Skeletal muscle satellite cell (primary cell): ENCODE measurements around the gene ZPBP. TPM values are rescaled to one million over a fixed set of nuclear protein-coding genes. Genes with fewer than 3 reads are reported as not detected.

ENCODE experiments used
- H3K27me3 ChIP-seq: 2 replicates; pipeline ENCODE4 v1.7.0; 2013; ENCODE audit warnings: low read length; ENCODE audit not compliant: control insufficient read depth, insufficient read depth
- H3K36me3 ChIP-seq: 2 replicates; pipeline ENCODE4 v1.7.0; 2013; ENCODE audit warnings: mild to moderate bottlenecking, control low read depth, low read length; ENCODE audit not compliant: insufficient read depth
- H3K4me1 ChIP-seq: 2 replicates; pipeline ENCODE4 v1.7.0; 2013; ENCODE audit warnings: low read length; ENCODE audit not compliant: control insufficient read depth, insufficient read depth
- H3K4me2 ChIP-seq: 2 replicates; pipeline ENCODE4 v1.7.0; 2013; ENCODE audit warnings: mild to moderate bottlenecking, low read length
- H3K4me3 ChIP-seq: 2 replicates; pipeline ENCODE4 v1.7.0; 2013; ENCODE audit warnings: low read length
- H3K9ac ChIP-seq: 2 replicates; pipeline ENCODE4 v1.7.0; 2013; ENCODE audit warnings: mild to moderate bottlenecking, low read depth, low read length, moderate library complexity
- H3K9me3 ChIP-seq: replicated peaks from 2 replicates; pipeline ENCODE4 v1.7.0; 2013; ENCODE audit warnings: mild to moderate bottlenecking, control low read depth, low read length
- total RNA-seq: library from RNA; depleted of rRNA; stranded (reverse); fragments of >200 nt; gene quantifications from 2 replicates; pipeline ENCODE4 v1.2.3, GENCODE V29; 2012; rRNA removed

Gene ZPBP
- total RNA-seq: not detected in 2 replicates

- Histone ChIP-seq H3K9ac (no peak within 1 kb of the TSS), H3K4me3 (no peak within 1 kb of the TSS), H3K27me3 (peaks cover 5% of the 10 kb centered on the region), H3K4me2 (peak within 1 kb of the TSS; percentile 21), H3K36me3 (no peaks in the 10 kb centered on the region), H3K9me3 (no peaks in the 10 kb centered on the region), H3K4me1 (no peaks in the 10 kb centered on the region)
Observed at GRCh38 chr7:50092579-50093491, at the start of gene ZPBP. Gene ZPBP (minus strand): TSS chr7:50093246. CDS start chr7:50093194, 52 bp downstream.

- H3K4me3 ChIP-seq: no peak overlapping the region
- H3K9ac ChIP-seq: no peak overlapping the region
- H3K4me2 ChIP-seq: no peak overlapping the region
- H3K27me3 ChIP-seq: peaks cover 2% of the 10 kb centered on the region
- H3K9me3 ChIP-seq: no peaks in the 10 kb centered on the region
- H3K4me1 ChIP-seq: no peaks in the 10 kb centered on the region
- H3K36me3 ChIP-seq: no peaks in the 10 kb centered on the region
Observed at GRCh38 chr7:50142425-50143017, 49.5 kb upstream of the ZPBP start.

DNA sequence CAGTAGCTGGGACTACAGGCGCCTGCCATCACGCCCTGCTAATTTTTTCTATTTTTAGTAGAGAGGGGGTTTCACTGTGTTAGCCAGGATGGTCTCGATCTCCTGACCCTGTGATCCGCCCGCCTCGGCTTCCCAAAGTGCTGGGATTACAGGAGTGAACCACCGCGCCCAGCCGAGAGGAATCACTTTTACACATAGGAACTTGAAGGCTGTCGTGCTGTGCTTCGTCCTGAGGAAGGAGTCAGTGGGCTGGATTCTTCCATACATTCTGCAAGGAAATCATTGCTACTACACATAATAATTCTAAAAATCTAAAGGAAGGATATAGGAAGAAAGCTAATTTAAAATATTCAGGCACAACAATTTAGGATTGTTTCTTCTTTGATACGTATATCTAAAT lies 48.8 kb upstream of the ZPBP start:
- Histone ChIP-seq H3K9me3 (no peaks in the 10 kb centered on the region), H3K4me1 (no peaks in the 10 kb centered on the region), H3K27me3 (peaks cover 2% of the 10 kb centered on the region), H3K4me2 (no peak overlapping the region), H3K4me3 (no peak overlapping the region), H3K36me3 (no peaks in the 10 kb centered on the region), H3K9ac (no peak overlapping the region)

DNA sequence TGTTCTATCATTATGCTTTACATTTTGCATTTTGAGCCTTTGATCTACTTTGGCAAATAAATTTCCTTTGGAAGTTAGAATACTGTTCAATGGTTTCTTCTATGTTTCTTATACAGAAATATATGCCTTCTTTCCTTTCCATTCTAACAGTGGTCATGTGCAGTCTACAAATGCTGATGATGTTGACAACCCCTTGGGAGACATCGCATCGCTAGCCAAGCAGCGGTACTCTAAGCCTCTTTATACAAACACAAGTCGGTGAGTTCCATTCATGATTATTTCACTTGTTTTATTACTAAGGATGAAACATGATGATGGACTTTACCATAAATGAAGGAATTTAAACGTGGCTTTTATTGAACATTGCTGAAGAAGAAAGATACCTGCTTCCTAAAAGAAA lies 48.1 kb upstream of the ZPBP start:
- H3K9me3 ChIP-seq: no peaks in the 10 kb centered on the region
- no peaks in the 10 kb centered on the region for H3K4me1 ChIP-seq
- no peak overlapping the region for H3K9ac ChIP-seq
- H3K4me2 ChIP-seq: no peak overlapping the region
- no peak overlapping the region for H3K4me3 ChIP-seq
- H3K36me3 ChIP-seq: no peaks in the 10 kb centered on the region
- H3K27me3 ChIP-seq: peaks cover 2% of the 10 kb centered on the region

DNA sequence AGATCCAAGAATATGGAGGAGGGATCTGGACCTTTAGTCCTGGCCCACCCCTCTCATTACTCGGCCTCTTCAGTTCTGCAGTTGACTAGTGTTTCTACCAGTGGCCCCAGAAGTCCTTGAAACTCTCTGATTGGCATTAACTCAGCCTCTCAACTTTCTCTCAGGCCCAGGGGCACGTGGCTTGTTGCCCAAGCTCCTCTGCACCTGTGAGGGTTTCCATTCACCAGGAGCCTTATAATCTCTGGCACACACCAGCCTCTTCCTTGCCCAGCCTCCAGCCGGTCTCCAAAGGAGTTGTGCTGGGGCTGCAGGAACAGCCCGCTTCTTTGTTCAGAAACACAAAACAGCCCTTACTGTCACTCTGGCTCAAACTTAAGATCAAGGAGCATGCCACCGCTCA lies 47.6 kb upstream of the ZPBP start:
- Histone ChIP-seq H3K9me3 (no peaks in the 10 kb centered on the region), H3K27me3 (peaks cover 2% of the 10 kb centered on the region), H3K4me1 (no peaks in the 10 kb centered on the region)

DNA sequence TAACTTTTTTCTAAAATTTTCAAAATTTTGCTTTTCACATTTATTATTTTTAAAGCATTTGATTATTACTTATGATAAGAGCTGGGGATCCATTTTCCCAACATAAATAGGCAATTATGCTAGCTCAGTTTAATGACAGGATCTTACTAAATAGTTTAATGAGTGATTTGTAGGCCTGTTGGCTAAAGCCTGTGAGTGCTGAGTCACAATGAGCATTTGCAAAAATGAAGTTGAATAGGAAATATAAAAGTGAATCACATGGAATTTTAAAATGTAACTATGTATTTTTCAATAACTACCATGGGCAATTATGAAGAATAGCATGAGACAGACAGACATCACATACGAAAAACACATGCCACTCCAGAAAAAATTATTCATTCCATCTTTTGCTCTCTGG lies 45.1 kb upstream of the ZPBP start:
- Histone ChIP-seq H3K27me3 (peaks cover 2% of the 10 kb centered on the region), H3K4me2 (no peak overlapping the region), H3K9me3 (no peaks in the 10 kb centered on the region), H3K4me3 (no peak overlapping the region), H3K4me1 (no peaks in the 10 kb centered on the region), H3K9ac (no peak overlapping the region), H3K36me3 (no peaks in the 10 kb centered on the region)

More for the DNA sequence above, 47.6 kb upstream of the ZPBP start:
- H3K4me3 ChIP-seq: no peak overlapping the region
- no peaks in the 10 kb centered on the region for H3K36me3 ChIP-seq
- no peak overlapping the region for H3K9ac ChIP-seq
- no peak overlapping the region for H3K4me2 ChIP-seq

DNA sequence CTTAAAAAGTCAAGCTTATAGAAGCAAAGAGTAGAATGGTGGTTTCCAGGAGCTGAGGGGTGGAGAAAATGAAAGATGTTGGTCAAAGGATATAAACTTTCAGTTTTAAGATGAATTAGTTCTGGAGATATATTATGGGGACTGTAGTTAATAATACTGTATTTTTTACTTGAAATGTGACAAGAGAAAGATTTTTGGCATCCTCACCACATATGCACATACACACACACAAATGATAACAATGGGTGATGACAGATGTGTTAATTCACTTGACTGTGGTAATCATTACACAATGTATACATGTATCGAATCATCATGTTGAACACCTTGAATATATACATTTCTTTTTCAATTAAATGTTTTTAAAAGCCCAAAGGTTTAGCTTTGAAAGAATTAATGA lies 32.7 kb upstream of the ZPBP start:
- Histone ChIP-seq H3K27me3 (no peaks in the 10 kb centered on the region), H3K4me3 (no peak overlapping the region), H3K9me3 (no peaks in the 10 kb centered on the region), H3K9ac (no peak overlapping the region), H3K4me1 (no peaks in the 10 kb centered on the region), H3K4me2 (no peak overlapping the region), H3K36me3 (no peaks in the 10 kb centered on the region)

- no peak overlapping the region for H3K9ac ChIP-seq
- H3K9me3 ChIP-seq: no peaks in the 10 kb centered on the region
- H3K4me1 ChIP-seq: no peaks in the 10 kb centered on the region
- H3K4me2 ChIP-seq: no peak overlapping the region
- no peak overlapping the region for H3K4me3 ChIP-seq
- H3K36me3 ChIP-seq: no peaks in the 10 kb centered on the region
- H3K27me3 ChIP-seq: no peaks in the 10 kb centered on the region
Observed at GRCh38 chr7:50121286-50121685, 28.2 kb upstream of the ZPBP start.

DNA sequence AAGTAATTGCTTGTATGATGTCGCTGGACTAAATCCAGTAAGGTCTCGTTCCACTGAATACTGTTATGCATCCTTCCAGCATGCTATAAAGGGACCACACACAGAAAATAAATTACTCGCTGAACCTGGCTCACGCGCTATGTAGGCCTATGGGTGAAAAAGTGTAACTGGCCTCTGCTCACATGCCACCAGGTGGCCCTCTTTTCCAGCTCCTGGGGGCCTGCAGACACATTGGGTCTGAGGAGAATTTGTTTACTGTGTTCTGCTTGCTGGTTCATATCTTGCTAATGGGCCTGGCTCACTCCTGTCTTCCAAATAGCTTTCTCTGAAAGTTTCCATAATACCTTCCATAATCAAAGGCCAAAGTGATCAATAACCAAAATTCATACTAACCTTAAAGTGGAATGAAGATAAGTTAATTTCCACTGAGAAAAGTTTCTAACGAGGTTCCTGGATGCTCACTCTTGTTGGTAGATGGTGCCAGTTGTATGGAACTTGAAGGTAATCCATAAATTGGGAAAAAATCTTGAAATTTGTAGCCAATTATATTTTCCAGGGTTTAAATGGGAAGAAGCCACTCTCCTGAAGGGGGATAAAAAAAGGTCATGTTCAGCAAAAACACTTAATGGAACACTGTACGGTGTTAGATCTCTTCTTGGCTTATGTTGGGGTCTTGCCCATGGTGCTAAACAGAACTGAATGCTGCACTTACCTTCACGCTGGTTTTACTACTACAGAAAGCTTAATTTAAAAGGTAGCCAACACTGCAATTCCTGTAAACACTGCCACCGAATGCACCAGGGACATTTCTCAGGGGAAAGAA lies 27.0 kb upstream of the ZPBP start:
- no peak overlapping the region for H3K4me2 ChIP-seq
- no peaks in the 10 kb centered on the region for H3K4me1 ChIP-seq
- no peak overlapping the region for H3K4me3 ChIP-seq

GRCh38 chr7:50112250-50112649 lies 19.2 kb upstream of the ZPBP start:
- H3K4me2 ChIP-seq: no peak overlapping the region
- no peaks in the 10 kb centered on the region for H3K9me3 ChIP-seq
- H3K27me3 ChIP-seq: no peaks in the 10 kb centered on the region
- no peak overlapping the region for H3K4me3 ChIP-seq
- H3K36me3 ChIP-seq: no peaks in the 10 kb centered on the region
- no peaks in the 10 kb centered on the region for H3K4me1 ChIP-seq
- no peak overlapping the region for H3K9ac ChIP-seq

More for the DNA sequence above, 27.0 kb upstream of the ZPBP start:
- H3K27me3 ChIP-seq: no peaks in the 10 kb centered on the region
- no peak overlapping the region for H3K9ac ChIP-seq
- H3K36me3 ChIP-seq: no peaks in the 10 kb centered on the region
- no peaks in the 10 kb centered on the region for H3K9me3 ChIP-seq

- no peak overlapping the region for H3K4me3 ChIP-seq
- H3K36me3 ChIP-seq: no peaks in the 10 kb centered on the region
- H3K4me1 ChIP-seq: no peaks in the 10 kb centered on the region
- H3K9ac ChIP-seq: no peak overlapping the region
- H3K27me3 ChIP-seq: no peaks in the 10 kb centered on the region
- no peak overlapping the region for H3K4me2 ChIP-seq
- H3K9me3 ChIP-seq: no peaks in the 10 kb centered on the region
Observed at GRCh38 chr7:50101873-50102272, 8.8 kb upstream of the ZPBP start.
